Fibroblast of skin of scalp (primary cell): ENCODE results near the gene LRP1B.
"Not testable (repeated sequence)": the region's sequence is repeated elsewhere in the genome, so short reads cannot be mapped to it uniquely, and the experiment has no call there.

Experiments used
- DNase-seq: peaks from one replicate; pipeline ENCODE4 v3.0.0-alpha.2; 2013

Gene LRP1B

GRCh38 chr2:142100970-142101369, 29.8 kb downstream of the LRP1B start:
- DNase-seq = no peak

GRCh38 chr2:142100139-142100873, 30.5 kb downstream of the LRP1B start:
- DNase-seq = no peak

GRCh38 chr2:142097711-142098110, 33.1 kb downstream of the LRP1B start:
- DNase-seq = no peak

- no peak for DNase-seq
These were observed 35.2 kb downstream of the LRP1B start for GRCh38 chr2:142095647-142096046.

GRCh38 chr2:142094233-142094632, 36.6 kb downstream of the LRP1B start:
- DNase-seq = no peak

GRCh38 chr2:142088058-142088568, 42.7 kb downstream of the LRP1B start:
- no peak for DNase-seq

- DNase-seq = not testable (repeated sequence)
These were observed 43.2 kb downstream of the LRP1B start for GRCh38 chr2:142087585-142087984.

GRCh38 chr2:142082368-142082767, 48.4 kb downstream of the LRP1B start:
- DNase-seq = no peak

- no peak for DNase-seq
These were observed 54.5 kb downstream of the LRP1B start for GRCh38 chr2:142076317-142076716.

- no peak for DNase-seq
These were observed 55.0 kb downstream of the LRP1B start for GRCh38 chr2:142075826-142076225.

- DNase-seq = no peak
These were observed 61.4 kb downstream of the LRP1B start for GRCh38 chr2:142069251-142069888.

GRCh38 chr2:142065700-142066099, 65.1 kb downstream of the LRP1B start:
- no peak for DNase-seq

- no peak for DNase-seq
These were observed 65.7 kb downstream of the LRP1B start for GRCh38 chr2:142065156-142065555.

GRCh38 chr2:142061733-142062132, 69.1 kb downstream of the LRP1B start:
- DNase-seq = no peak

- no peak for DNase-seq
These were observed 72.7 kb downstream of the LRP1B start for GRCh38 chr2:142058149-142058548.

GRCh38 chr2:142056784-142057183, 74.0 kb downstream of the LRP1B start:
- DNase-seq = no peak

- DNase-seq = no peak
These were observed 78.5 kb downstream of the LRP1B start for GRCh38 chr2:142052220-142052863.

- no peak for DNase-seq
These were observed 82.2 kb downstream of the LRP1B start for GRCh38 chr2:142048581-142048980.

- DNase-seq = no peak
These were observed 85.2 kb downstream of the LRP1B start for GRCh38 chr2:142045641-142046040.

GRCh38 chr2:142044197-142044596, 86.6 kb downstream of the LRP1B start:
- no peak for DNase-seq

GRCh38 chr2:142042536-142043199, 88.1 kb downstream of the LRP1B start:
- DNase-seq = no peak

GRCh38 chr2:142041996-142042395, 88.8 kb downstream of the LRP1B start:
- DNase-seq = no peak

GRCh38 chr2:142041105-142041504, 89.7 kb downstream of the LRP1B start:
- no peak for DNase-seq
